Skin epidermis (tissue), 12 donors: ENCODE data around the gene CTCF.

Experiments used
- H3K27ac ChIP-seq, 21 experiments: fragments of 200-600 bp; sonication (generic) in 11 of 21; one replicate each; pipeline ENCODE4 v1.5.0; 2020; ENCODE audit warnings: mild to moderate bottlenecking in 3 of 21, inconsistent platforms in 2 of 21, moderate library complexity in 2 of 21
- H3K4me3 ChIP-seq, 7 experiments: fragments of 200-600 bp; sonication (generic) in 2 of 7; one replicate each; pipeline ENCODE4 v1.5.0; 2020; ENCODE audit warnings: inconsistent platforms in 2 of 7, mild to moderate bottlenecking in 2 of 7, moderate library complexity in 1 of 7

CTCF gene

DNA sequence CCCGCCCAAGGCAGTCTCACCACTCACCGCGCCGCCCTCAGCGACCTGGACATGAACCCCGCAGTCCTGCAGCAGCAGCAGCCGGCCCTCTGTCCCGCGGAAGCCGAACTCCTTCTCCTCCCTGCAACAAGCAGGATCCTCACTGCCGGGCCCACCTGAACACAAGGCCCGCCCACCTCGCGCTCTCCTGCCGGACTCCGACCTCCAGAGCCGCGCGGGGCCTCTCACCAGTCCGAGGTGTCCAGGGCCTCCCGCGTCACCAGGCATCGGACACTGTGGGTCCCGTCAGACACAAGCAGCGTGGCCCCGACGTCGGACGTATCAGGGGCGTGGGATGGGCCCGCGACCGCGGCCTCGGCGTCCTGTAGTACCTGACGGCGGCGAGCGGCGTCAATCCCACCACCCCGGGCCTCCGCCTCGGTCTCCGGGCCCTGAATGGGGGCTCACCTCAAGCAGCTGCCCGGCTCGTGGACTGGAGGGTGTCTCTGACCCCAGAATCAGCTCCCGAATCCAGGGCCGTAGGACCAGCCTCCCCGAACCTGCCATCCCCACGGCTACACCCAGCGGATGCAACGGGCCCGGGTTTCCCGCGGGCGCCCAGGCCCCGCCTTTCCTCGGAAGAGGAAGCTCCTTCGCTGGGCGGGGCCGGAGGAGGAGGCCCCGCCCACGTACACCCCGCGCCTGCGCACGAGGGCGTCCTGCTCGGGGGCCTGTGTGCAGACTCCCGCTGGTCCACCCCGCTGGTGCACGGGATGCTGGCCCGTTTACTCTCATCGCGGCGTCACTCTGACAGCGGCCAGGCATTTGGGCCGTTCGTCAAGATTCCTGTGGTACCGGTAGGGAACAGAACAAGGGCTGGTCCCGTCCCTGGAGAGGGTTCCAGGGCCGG lies 97.6 kb downstream of the CTCF start, which contains the start of gene ACD:
Gene ACD (minus strand): TSS at position 586 of the 889 bp plus-strand sequence. CDS start 40 bp downstream, at position 546.
- peak within 1 kb of the TSS; percentile 46 to 91 (median 84) for H3K27ac ChIP-seq
- H3K4me3 ChIP-seq: peak within 1 kb of the TSS; percentile 61 to 93 (median 74)

DNA sequence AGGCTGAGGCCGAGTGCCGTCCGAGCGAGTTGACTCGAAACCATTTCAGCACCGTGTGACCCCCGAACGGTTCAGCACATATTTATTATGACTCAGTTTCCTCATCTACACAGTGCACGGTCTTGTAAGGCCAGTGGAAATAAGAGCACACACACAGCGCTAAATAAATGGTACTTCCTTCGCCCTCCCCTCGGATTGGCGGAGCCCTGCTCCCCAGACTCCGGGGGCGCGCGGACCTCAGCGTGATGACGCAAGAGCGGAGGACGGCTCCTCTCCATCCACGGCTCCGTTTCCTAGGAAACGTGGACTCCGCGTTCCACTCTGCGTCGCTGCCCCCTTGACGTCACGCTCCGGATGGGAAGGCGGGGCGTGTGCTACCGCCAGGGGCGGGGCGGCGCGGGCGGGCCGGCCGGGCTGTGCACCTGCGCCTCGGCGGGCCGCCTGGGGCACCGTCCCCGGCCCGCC lies 98.3 kb downstream of the CTCF start, which contains the start of gene PARD6A:
Gene PARD6A (plus strand): TSS at position 397 of the 465 bp plus-strand sequence. CDS start 79 bp downstream, outside the sequence.
- H3K27ac ChIP-seq: peak within 1 kb of the TSS; percentile 46 to 91 (median 84)
- peak within 1 kb of the TSS; percentile 61 to 93 (median 74) for H3K4me3 ChIP-seq

- peak overlapping the region in 15 of 21 experiments; percentile 6 to 81 (median 59) for H3K27ac ChIP-seq
Measured at GRCh38 chr16:67661101-67661761, 98.9 kb downstream of the CTCF start.

DNA sequence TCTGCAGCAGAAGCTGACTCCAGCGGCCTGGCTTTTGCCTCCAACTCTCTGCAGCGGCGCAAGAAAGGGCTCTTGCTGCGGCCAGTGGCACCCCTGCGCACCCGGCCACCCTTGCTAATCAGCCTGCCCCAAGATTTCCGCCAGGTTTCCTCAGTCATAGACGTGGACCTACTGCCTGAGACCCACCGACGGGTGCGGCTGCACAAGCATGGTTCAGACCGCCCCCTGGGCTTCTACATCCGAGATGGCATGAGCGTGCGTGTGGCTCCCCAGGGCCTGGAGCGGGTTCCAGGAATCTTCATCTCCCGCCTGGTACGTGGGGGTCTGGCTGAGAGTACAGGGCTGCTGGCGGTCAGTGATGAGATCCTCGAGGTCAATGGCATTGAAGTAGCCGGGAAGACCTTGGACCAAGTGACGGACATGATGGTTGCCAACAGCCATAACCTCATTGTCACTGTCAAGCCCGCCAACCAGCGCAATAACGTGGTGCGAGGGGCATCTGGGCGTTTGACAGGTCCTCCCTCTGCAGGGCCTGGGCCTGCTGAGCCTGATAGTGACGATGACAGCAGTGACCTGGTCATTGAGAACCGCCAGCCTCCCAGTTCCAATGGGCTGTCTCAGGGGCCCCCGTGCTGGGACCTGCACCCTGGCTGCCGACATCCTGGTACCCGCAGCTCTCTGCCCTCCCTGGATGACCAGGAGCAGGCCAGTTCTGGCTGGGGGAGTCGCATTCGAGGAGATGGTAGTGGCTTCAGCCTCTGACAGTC lies 99.7 kb downstream of the CTCF start:
- peak overlapping the region in 1 of 21 experiments; percentile 76 for H3K27ac ChIP-seq

More at GRCh38 chr16:67661101-67661761, 98.9 kb downstream of the CTCF start:
- peak overlapping the region; percentile 61 to 93 (median 74) for H3K4me3 ChIP-seq

DNA sequence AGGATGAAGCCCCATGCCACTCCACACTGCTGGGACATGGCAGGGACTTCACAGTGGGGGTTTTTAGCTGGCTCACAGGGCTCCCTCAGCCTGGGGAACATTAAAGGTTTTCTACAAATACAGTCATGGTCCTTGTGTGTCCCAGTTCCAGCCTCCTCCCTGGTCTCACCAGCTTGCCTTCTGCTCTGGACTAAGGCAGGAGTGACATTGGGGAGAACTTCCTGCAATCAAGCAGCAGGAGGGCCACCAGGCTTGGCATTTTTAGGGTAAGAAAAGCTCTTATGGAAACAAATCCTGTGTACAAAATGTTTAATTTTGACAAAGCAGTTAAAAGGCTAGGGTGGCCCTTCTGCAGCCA lies 100.3 kb downstream of the CTCF start:
- Histone ChIP-seq H3K4me3 (no peak overlapping the region), H3K27ac (no peak overlapping the region)

More for the DNA sequence above, 99.7 kb downstream of the CTCF start:
- no peak overlapping the region for H3K4me3 ChIP-seq

GRCh38 chr16:67663151-67663876 lies 101.0 kb downstream of the CTCF start:
- H3K4me3 ChIP-seq: no peak overlapping the region
- no peak overlapping the region for H3K27ac ChIP-seq

GRCh38 chr16:67663877-67664222 lies 101.5 kb downstream of the CTCF start:
- H3K27ac ChIP-seq: no peak overlapping the region
- no peak overlapping the region for H3K4me3 ChIP-seq

- H3K27ac ChIP-seq: no peak overlapping the region
- no peak overlapping the region for H3K4me3 ChIP-seq
Measured at GRCh38 chr16:67664258-67664657, 101.9 kb downstream of the CTCF start.

DNA sequence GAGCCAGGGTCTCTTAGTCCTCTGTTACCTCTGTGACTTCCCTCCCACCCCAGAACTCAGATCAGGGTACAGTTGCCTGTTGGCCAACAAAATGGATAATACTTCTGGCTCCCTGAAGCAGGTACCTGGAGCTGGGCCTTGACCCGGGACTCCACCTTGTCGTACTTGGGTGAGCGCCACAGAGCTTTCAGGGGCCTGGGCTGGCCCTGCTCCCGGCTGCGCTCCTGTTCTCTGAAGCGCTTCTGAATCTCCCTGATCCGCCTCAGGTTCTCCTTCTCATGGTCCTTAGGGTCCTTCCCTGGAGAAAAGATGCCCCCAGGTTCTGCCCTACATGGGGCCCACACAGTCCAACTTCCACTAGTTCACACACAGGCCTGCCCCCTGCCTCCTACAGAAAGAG lies 102.5 kb downstream of the CTCF start:
- Histone ChIP-seq H3K4me3 (no peak overlapping the region), H3K27ac (no peak overlapping the region)

DNA sequence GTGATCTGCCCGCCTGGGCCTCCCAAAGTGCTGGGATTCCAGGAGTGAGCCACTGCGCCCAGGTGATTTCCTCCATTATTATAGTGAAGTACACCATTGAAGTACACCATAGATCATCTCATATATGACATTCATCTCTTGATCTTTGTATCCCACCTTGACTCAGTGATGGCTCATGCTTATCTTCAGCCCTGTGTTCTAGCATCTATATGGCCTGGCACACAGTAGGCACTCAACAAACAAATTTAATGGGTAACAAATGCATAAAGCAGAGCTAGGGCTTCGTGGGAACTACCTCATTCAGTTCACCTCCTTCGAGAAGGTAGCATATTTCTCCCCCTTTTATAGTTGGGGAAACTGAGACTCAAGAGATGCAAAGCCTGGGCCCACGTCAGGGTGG lies 103.3 kb downstream of the CTCF start:
- Histone ChIP-seq H3K4me3 (peak overlapping the region; percentile 64 to 91 (median 72)), H3K27ac (peak overlapping the region in 6 of 21 experiments; percentile 89 to 95 (median 92))

GRCh38 chr16:67666032-67666551 lies 103.8 kb downstream of the CTCF start:
- Histone ChIP-seq H3K4me3 (peak overlapping the region; percentile 64 to 91 (median 72)), H3K27ac (peak overlapping the region in 19 of 21 experiments; percentile 82 to 95 (median 90))

- Histone ChIP-seq H3K4me3 (peak within 1 kb of the TSS; percentile 64 to 91 (median 72)), H3K27ac (peak within 1 kb of the TSS; percentile 82 to 95 (median 90))
Measured at GRCh38 chr16:67666559-67667452, 104.5 kb downstream of the CTCF start, which contains the start of the genes C16orf86 and ENKD1. C16orf86 (plus strand) TSS chr16:67666814; CDS start chr16:67666971, 157 bp downstream. ENKD1 (minus strand) TSS chr16:67666750; CDS start chr16:67666442, 308 bp downstream.

DNA sequence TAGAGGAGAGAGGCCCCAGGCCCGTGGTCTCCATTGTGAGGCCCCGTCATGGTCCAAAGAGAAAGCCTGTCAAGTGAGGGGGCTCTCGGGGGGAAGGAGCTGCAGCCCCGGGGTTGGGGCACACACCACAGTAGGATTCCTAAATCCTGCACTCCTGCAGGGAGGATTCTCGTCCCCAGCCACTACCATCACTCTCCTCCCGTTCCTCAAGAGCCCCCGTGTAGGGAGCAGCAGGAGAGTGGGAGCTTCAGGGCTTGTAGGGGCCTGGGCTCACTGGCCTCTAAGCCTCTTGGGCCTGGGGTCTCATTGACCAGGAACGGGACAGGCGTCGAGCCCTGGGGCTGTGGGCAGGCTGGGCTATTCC lies 105.1 kb downstream of the CTCF start:
- H3K4me3 ChIP-seq: peak overlapping the region; percentile 64 to 91 (median 72)
- H3K27ac ChIP-seq: peak overlapping the region in 20 of 21 experiments; percentile 82 to 95 (median 90)

DNA sequence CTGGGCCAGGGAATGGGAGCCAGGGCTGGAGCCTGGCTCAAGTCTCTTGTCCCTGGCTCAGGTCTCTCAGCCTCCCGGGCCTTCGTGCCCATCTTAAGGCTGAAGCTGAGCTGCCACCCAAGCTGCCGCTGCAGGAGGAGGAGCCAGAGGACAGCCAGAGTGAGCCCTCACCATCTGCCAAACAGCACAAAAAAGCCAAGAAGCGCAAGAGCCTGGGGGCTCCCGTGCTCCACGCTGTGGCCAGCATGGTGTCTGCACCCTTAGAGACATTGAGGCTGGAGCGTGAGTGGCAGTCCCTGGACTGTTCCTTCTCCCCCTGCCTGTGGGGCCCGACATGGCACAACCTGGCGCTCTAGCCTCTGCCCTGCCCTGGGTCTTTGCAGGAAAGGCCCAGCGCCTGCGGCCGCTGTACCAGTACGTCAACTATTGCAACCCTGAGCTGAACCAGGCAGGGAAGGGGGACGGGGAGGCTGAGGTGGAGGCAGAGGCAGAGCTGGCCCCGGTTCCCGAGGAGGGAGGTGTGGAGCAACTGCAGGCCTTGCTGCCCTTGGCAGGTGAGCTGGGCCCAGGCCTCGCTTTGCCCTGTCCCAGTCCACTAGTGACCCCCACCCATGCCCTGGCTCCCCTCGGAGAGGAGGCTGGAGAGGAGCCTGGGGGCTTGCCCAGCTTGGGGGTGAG lies 105.6 kb downstream of the CTCF start:
- peak overlapping the region in 4 of 7 experiments; percentile 69 to 91 (median 78) for H3K4me3 ChIP-seq

GRCh38 chr16:67668495-67669157 lies 106.3 kb downstream of the CTCF start:
- no peak overlapping the region for H3K4me3 ChIP-seq
- H3K27ac ChIP-seq: peak overlapping the region in 10 of 21 experiments; percentile 2 to 95 (median 86)

More for the DNA sequence above, 105.6 kb downstream of the CTCF start:
- H3K27ac ChIP-seq: peak overlapping the region in 20 of 21 experiments; percentile 5 to 95 (median 90)

GRCh38 chr16:67669499-67670101 lies 107.3 kb downstream of the CTCF start:
- peak overlapping the region in 1 of 21 experiments; percentile 95 for H3K27ac ChIP-seq
- H3K4me3 ChIP-seq: no peak overlapping the region
